Measurements from ENCODE around the gene TCERG1L. TPM values are rescaled to one million over a fixed set of nuclear protein-coding genes. Genes with fewer than 3 reads are reported as not detected.

Gene TCERG1L
- total and polyA plus RNA-seq, 9 of the 15 experiments (the other 6 are each of a cell fraction or from before 2014, with no cell fraction given): not detected

DNA sequence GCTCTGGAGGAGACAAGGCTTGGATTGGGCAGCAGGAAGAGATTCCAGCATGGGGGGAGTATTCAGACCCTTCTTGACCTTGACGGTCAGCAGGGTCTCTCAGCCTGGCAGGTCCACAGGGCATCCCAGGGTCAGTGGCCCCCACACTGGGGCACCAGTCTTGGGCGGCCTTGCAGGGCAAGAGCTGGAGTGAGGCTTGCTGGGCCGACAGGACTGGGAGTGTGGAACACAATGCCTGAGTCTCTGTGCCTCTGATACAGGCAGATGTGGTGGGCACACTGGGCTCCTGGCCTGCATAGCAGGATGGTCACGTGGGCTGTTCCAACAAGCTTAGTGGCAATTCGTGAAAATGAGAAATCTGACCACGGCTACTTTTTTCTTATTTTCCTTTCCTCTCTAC, 229.7 kb downstream of the TCERG1L start (continued):
- TF ChIP-seq SIN3A (IDR thresholded peaks at IDR 0.05; ENCODE audit: borderline replicate concordance in 2 of 2, control insufficient read depth in 1 of 2, low read depth in 2 of 2, low read length in 2 of 2) (no peak), NFIX (CRISPR knock-in tag; IDR thresholded peaks at IDR 0.05; ENCODE audit: low read depth) (no peak), FOXA1 (IDR thresholded peaks at IDR 0.05; ENCODE audit: borderline replicate concordance) (no peak)

DNA sequence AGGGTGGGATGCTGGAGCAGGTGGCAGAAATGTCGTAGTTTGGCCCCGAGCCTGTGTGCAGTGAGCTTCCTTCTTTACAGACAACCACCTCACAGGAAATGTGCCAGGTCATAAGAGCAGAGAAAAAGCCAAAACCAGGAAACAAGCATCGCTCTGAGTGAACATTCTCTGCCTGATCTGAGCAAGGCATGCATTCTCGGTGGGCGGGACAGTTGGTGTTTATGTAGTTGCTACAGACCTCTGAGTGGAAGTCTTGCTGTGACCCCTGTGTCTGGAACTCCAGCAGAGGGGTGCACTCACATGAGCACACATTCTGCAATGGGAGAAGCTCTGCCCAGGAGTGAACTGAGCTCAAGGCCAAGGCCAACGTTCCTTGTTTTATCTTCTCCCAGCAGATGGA, 230.1 kb downstream of the TCERG1L start:
- no peak overlapping the region for H2AFZ ChIP-seq (ENCODE audit: low read depth, low read length)
- no peaks in the 10 kb centered on the region for H3K9me3 ChIP-seq (replicated peaks; ENCODE audit: control insufficient read depth, insufficient read depth, low read depth, low read length)
- ChIA-PET POLR2A (no interaction called here), CTCF (ENCODE audit: low intra/inter-chr PET ratio) (no interaction called here)
- H3K4me2 ChIP-seq (ENCODE audit: insufficient read depth, low read length): no peak overlapping the region
- DNase-seq (ENCODE audit: extremely low read depth in 1 of 4, low spot score in 3 of 4) (no peak), ATAC-seq (no peak), FAIRE-seq (no peak)
- no peaks in the 10 kb centered on the region for H4K20me1 ChIP-seq (replicated peaks; ENCODE audit: control insufficient read depth, insufficient read depth, low read length)
- H3K79me2 ChIP-seq (ENCODE audit: control insufficient read depth, insufficient read depth, low read length): no peaks in the 10 kb centered on the region
- no peak overlapping the region for H3K9ac ChIP-seq (ENCODE audit: insufficient read depth in 1 of 2, low read depth in 2 of 2, low read length in 2 of 2)
- peaks cover 0 to 7% of the 10 kb centered on the region in 2 experiments; a peak in 2 of 5 replicates for H3K27me3 ChIP-seq (ENCODE audit: control insufficient read depth in 2 of 2, insufficient read depth in 2 of 2, low read length in 2 of 2)
- intact Hi-C loops (cut with micrococcal nuclease) (no loop called here), in situ Hi-C loops (cut with MboI) (no loop called here)
- H3K36me3 ChIP-seq (ENCODE audit: control insufficient read depth, insufficient read depth, low read length): no peaks in the 10 kb centered on the region
- H3K4me3 ChIP-seq: no peak overlapping the region
- no TSS peak for BruUV-seq (replicated peaks)
- H3K9me1 ChIP-seq (ENCODE audit: control insufficient read depth, insufficient read depth, low read length): no peaks in the 10 kb centered on the region
- no peak overlapping the region for H3K27ac ChIP-seq (ENCODE audit: extremely low read depth, low read depth, low read length)
- no peaks in the 10 kb centered on the region for H3K4me1 ChIP-seq (replicated peaks in 1 of 2; ENCODE audit: control insufficient read depth in 2 of 2, insufficient read depth in 2 of 2, low read length in 2 of 2)
- 0% methylated on average over 6 of the region's 6 CpGs for WGBS (ENCODE audit: insufficient coverage, low coverage, missing lambda C conversion rate)
- TF ChIP-seq NCOA6 (IDR thresholded peaks at IDR 0.05) (no peak), STAG1 (CRISPR knock-in tag; IDR thresholded peaks at IDR 0.05; ENCODE audit: borderline replicate concordance) (no peak), ZNF354B (CRISPR knock-in tag; IDR thresholded peaks at IDR 0.05) (no peak), NR2C1 (IDR thresholded peaks at IDR 0.05) (no peak), NR2C1 (tag; IDR thresholded peaks at IDR 0.05) (no peak), HEY1 (CRISPR knock-in tag; IDR thresholded peaks at IDR 0.05; ENCODE audit: borderline replicate concordance) (no peak), POU5F1 (IDR thresholded peaks at IDR 0.05; ENCODE audit: borderline replicate concordance, low read depth, low read length, partially characterized antibody) (no peak), NFATC3 (IDR thresholded peaks at IDR 0.05) (no peak), MCM2 (IDR thresholded peaks at IDR 0.05; ENCODE audit: low read depth) (no peak), CTBP1 (IDR thresholded peaks at IDR 0.05; ENCODE audit: borderline replicate concordance) (no peak)
- TF ChIP-seq, protein P1, sequence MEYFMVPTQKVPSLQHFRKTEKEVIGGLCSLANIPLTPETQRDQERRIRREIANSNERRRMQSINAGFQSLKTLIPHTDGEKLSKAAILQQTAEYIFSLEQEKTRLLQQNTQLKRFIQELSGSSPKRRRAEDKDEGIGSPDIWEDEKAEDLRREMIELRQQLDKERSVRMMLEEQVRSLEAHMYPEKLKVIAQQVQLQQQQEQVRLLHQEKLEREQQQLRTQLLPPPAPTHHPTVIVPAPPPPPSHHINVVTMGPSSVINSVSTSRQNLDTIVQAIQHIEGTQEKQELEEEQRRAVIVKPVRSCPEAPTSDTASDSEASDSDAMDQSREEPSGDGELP (CRISPR knock-in tag; IDR thresholded peaks at IDR 0.05; ENCODE audit: borderline replicate concordance): no peak
- TF ChIP-seq, protein P2, sequence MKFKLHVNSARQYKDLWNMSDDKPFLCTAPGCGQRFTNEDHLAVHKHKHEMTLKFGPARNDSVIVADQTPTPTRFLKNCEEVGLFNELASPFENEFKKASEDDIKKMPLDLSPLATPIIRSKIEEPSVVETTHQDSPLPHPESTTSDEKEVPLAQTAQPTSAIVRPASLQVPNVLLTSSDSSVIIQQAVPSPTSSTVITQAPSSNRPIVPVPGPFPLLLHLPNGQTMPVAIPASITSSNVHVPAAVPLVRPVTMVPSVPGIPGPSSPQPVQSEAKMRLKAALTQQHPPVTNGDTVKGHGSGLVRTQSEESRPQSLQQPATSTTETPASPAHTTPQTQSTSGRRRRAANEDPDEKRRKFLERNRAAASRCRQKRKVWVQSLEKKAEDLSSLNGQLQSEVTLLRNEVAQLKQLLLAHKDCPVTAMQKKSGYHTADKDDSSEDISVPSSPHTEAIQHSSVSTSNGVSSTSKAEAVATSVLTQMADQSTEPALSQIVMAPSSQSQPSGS (CRISPR knock-in tag; IDR thresholded peaks at IDR 0.05): no peak
- TF ChIP-seq, protein P3, sequence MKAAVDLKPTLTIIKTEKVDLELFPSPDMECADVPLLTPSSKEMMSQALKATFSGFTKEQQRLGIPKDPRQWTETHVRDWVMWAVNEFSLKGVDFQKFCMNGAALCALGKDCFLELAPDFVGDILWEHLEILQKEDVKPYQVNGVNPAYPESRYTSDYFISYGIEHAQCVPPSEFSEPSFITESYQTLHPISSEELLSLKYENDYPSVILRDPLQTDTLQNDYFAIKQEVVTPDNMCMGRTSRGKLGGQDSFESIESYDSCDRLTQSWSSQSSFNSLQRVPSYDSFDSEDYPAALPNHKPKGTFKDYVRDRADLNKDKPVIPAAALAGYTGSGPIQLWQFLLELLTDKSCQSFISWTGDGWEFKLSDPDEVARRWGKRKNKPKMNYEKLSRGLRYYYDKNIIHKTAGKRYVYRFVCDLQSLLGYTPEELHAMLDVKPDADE (conservative IDR thresholded peaks at IDR 0.05; ENCODE audit: control insufficient read depth, low read depth, low read length): no peak
